ENCODE data around the gene AHRR.

- TF ChIP-seq REST (IDR thresholded peaks at IDR 0.05; ENCODE audit: insufficient read depth in 1 of 2, low read depth in 2 of 2, low read length in 2 of 2) (no peak), POLR2AphosphoS5 (IDR thresholded peaks at IDR 0.05; ENCODE audit: low read depth, low read length) (no peak), TAF1 (IDR thresholded peaks at IDR 0.05; ENCODE audit: borderline replicate concordance, insufficient read depth, low read length) (no peak), SIN3A (IDR thresholded peaks at IDR 0.05; ENCODE audit: borderline replicate concordance, insufficient read depth, low read length) (no peak)
These were observed 83.2 kb downstream of the AHRR start for GRCh38 chr5:404666-405241.

Data from PFSK-1 (cell line).